Measurements from ENCODE around the gene NRIP1. TPM values are rescaled to one million over a fixed set of nuclear protein-coding genes. Genes with fewer than 3 reads are reported as not detected.

Gene NRIP1, protein sequence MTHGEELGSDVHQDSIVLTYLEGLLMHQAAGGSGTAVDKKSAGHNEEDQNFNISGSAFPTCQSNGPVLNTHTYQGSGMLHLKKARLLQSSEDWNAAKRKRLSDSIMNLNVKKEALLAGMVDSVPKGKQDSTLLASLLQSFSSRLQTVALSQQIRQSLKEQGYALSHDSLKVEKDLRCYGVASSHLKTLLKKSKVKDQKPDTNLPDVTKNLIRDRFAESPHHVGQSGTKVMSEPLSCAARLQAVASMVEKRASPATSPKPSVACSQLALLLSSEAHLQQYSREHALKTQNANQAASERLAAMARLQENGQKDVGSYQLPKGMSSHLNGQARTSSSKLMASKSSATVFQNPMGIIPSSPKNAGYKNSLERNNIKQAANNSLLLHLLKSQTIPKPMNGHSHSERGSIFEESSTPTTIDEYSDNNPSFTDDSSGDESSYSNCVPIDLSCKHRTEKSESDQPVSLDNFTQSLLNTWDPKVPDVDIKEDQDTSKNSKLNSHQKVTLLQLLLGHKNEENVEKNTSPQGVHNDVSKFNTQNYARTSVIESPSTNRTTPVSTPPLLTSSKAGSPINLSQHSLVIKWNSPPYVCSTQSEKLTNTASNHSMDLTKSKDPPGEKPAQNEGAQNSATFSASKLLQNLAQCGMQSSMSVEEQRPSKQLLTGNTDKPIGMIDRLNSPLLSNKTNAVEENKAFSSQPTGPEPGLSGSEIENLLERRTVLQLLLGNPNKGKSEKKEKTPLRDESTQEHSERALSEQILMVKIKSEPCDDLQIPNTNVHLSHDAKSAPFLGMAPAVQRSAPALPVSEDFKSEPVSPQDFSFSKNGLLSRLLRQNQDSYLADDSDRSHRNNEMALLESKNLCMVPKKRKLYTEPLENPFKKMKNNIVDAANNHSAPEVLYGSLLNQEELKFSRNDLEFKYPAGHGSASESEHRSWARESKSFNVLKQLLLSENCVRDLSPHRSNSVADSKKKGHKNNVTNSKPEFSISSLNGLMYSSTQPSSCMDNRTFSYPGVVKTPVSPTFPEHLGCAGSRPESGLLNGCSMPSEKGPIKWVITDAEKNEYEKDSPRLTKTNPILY (N-terminal part only)
- total RNA-seq = 73.5 and 105 TPM in 2 replicates

GRCh38 chr21:15064576-15065391 is at the start of gene NRIP1:
Gene NRIP1, minus strand, starts transcription at chr21:15065000. Its CDS starts 96,808 bp downstream, at chr21:14968192.

